Activated CD4-positive, alpha-beta T cell treated with anti-CD3 and anti-CD28 coated beads, Interleukin-10, Interleukin-2, amounts not matched to agents 100 ng/mL and 50 ng/mL, durations not matched to agents 16 hours and 8 hours (primary cell): ENCODE results near the gene RCE1.
A peak's percentile ranks its signal among the peaks of the same experiment; 100 is the strongest.

Experiments
- DNase-seq: peaks from one replicate; pipeline ENCODE4 v3.0.0-alpha.2; 2020

RCE1 gene

DNA sequence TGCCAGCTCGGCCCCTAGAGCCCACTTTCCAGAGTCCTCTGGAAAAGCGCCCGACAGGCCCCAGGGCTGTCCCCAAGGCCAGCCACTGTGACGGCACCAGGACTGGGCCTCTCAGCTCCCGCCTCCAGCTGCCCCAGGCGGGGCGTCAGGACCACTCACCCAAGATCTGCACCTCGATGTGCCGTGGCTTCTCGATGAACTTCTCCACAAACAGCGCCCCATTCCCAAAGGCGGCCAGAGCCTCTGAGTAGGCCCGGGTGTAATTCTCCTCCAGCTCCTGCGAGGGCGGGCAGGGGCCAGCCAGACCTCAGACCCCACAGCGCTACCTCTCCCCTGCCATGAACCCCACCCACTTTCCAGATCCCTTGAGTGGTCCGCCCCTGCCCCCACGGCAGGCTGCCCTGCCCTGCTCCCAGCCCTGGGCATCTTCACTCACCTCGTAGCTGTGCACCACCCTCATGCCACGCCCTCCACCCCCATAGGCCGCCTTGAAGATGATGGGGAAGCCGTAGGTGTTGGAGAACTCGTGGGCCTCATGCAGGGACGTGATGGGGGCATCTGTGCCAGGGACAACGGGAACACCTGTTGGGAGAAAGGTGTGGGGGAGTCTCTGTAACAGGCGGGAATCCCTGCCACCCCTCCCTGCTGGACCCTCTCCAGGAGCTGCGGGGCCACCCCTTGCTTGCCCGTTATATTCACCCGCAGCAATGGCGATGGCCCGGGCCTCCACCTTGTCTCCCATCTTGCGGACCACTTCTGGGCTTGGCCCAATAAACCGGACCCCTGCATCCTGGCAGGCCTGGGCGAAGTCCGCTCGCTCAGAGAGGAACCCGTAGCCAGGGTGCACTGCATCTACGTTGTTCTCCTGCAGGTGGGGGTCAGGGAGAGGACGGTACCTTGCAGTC lies 27.6 kb downstream of the RCE1 start:
- no peak for DNase-seq

DNA sequence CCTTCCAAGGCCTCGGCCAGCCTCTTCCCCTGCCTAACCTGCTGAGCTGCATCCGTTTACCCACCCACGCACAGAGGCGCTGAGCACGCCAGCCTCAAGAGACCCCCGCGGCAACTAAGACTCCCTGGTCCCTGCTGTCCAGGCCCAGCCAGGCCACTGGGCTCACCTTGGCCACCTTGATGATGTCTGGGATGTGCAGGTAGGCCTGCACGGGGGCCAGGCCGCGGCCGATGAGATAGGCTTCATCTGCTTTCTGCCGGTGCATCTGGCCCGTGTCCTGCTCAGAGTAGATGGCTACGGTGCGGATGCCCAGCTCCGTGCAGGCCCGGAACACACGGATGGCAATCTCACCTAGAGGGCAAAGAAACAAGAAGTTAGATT lies 28.3 kb downstream of the RCE1 start:
- DNase-seq: no peak

DNA sequence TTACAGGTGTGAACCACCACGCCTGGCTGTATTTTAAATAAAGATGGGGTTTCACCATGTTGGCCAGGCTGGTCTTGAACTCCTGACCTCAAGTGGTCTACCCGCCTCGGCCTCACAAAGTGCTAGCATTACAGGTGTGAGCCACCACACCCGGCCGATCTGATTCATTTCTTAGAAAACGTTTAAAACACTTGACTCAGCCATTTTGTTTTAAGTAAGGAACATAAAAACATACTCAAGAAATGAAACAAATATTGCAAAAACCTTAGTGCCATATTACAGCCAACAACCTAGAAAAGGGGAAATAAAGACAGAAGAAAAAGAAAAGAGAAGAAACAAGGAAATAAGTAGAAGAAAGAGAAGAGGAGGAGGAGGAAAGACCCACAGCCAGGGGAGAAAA lies 31.0 kb downstream of the RCE1 start:
- no peak for DNase-seq

DNA sequence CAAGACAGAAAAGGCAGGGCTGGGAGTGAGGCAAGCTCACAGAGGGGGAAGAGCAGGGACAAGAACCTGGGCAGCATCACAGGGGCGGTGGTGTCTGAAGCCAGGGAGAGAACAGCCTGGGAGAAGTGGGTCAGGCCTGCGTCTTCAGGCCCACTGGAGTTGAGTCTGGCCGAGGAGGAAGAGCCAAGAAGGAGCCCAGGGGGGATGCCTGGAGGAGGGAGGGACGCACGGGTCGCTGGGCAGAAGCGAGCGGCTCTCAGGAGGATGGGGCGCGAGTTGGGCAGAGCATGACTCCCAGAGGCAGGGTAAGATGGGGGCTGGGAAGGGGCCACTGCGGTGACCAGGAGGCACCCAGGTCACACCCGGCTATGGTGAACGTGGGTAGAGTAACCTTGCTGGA lies 32.1 kb downstream of the RCE1 start:
- DNase-seq: no peak

DNA sequence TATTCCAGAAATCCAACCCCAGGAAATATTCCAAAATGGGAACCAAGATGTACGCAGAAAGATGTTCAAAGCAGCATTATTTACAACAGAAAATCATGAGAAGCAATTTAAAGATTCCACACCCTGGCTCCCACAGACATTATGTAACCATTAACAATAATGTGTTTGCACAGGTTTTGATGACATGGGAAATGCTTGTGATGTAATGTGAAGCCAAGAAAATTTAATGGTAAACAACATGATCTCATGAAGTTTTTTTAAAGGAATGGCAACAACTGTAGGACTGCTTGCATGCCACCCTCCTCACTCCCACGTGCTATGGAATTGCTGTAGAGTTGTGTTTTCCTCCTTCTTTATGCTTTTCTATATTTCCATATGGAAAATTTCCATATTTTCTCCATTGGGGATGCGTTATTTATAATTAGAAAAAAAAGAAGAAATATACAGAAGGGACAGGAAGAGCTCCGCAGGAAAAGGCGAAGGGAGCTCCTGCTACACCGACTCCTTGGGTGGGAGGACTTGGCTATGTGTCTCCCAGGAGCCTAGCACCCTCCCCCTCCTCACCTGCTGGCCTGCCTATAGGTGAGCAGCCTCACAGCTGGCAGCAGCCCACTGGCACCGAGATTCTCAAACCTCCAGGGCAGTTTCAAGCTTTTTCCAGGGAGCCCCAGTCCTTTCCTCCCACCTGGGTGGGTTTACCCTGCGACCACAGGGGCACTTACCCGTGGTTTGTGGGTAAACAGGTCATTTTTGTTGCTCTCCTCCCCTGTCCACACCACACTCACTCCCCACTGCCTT lies 34.5 kb downstream of the RCE1 start:
- DNase-seq: no peak

DNA sequence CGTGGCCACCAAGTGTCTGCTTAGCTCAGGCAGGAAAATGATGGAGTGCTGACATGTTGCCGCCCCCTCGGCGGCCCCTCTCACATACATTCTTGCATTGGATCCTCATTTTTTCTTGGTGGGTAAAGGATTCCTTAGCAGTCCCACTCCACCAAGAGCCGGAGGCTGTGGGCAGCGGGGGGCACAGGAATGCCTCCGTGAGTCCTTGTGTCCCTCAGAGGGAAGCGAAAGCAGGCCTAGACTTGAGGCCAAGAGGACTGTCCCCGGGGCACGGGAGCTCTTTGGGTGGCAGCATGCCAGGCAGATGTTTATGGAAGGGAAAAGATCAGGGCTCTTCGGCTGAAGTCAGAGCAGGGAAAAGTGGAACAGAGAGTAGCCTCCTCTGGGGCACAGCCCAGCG lies 35.2 kb downstream of the RCE1 start:
- DNase-seq: no peak

DNA sequence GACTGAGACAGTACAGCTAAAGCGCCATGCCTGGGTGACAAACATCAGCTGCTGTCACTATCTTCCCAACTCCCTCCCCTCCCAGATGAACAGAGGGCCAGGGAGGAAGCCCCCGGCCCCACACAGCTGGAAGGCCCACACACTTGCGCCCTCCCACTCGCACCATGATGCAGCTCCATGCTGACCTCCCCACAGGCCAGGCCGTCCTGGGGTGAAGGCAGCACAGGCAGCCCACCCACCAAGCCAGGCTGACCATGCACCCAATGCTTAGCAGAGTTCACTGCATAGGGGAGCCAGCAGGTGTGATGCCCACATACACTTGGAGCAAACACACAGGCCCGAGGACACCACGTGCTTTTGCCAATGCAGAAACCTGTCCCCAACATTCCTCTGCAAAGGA lies 35.8 kb downstream of the RCE1 start:
- DNase-seq: no peak

DNA sequence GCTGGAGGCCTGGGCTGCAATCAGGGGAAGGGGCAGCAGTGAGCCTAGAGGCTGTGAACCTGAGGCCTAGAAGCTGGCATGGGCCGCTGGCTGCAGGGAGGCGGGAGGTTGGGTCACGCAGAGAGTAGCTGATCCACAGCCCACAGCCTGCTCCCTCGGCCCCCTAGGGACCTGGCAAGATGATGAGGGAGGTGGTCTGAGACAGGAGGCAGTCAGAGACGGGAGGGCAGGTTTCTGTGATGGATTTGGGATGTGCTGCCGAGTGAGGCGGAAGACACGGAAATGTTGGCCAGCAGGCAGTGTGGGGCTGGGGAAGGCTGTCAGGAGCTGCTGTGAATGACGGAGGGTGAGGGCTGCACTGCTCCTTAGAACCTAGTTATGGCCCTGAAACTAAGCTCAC lies 36.3 kb downstream of the RCE1 start:
- no peak for DNase-seq

DNA sequence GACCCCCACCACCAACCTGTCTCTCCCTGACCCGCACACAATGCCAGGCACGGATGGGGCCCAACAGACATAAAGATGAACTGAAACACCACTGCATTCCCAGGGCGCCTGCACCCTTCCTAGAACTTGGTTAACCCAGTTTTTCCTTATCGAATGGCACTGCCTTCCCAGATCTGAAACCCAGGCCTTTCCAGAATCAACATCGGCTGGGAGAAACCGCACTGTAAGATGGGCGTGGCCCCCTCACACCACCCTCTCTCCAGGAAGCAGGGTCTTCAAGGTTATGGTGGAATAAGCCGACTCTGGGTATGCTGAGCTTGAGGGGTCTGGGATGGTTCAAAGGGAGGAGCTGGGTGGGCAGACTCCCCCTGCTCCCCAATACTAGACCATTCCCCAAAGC lies 36.8 kb downstream of the RCE1 start:
- no peak for DNase-seq

DNA sequence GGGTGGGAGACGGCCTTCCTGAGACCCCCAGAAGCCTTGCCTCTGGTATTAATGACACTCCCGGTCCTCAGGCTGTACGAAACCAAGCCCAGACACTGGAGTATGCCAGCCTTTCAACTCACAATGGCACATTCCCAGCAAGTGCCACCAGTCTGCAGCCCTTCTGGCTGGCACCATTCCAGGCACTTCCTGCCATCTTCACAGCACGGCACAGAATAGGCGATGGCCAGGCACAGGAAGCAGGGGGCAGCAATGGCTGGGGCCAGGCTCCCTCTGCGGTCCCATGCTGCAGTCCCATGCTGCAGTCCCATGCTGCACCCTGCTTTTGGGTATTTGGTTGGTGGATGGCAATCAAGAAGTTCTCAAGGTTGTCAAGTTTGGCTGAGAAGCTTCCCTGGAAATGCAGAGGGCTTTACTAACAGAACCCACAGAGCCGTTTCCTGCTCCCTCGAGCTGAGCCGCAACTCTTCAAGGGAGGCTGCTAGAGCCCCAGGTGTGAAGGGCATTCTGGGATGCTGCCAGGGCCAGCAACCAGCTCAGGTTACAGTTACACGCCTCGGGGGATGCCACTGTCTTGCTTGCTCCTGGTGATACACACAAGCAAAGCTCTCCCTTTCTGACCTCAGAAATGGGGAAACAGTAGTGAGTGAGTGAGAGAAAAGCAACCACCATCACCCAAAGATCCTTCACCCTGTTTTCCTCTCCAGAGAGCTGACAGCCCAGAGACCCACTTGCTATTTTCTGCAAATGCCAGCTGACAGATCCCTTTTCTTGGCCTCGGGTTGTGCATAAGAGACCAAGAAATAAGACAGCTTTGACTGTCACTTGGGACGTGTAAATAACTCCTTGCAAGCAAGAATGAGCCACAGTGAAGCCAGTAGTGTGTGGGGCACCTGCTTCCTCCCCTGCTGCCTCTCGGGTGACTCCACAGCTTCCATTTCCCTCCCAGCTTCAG lies 37.5 kb downstream of the RCE1 start:
- DNase-seq: no peak

DNA sequence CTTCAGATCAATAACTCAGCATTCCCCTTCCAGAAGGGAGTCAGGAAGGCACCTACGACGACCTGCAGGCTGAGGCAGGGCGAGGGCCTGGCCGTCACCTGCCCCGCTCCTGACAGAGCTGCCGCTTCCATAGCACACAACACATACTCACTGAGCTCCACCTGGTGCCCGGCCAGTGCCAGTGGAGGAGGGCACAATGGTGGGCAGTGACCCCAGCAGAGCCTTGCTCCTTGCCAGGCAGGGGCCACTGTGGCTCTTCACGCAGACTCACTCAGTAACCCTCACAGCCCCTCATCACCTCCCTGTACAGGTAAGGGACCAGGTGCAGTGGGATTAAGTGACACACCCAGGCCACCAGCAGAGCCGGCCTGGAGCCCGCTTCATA lies 38.2 kb downstream of the RCE1 start:
- no peak for DNase-seq

DNA sequence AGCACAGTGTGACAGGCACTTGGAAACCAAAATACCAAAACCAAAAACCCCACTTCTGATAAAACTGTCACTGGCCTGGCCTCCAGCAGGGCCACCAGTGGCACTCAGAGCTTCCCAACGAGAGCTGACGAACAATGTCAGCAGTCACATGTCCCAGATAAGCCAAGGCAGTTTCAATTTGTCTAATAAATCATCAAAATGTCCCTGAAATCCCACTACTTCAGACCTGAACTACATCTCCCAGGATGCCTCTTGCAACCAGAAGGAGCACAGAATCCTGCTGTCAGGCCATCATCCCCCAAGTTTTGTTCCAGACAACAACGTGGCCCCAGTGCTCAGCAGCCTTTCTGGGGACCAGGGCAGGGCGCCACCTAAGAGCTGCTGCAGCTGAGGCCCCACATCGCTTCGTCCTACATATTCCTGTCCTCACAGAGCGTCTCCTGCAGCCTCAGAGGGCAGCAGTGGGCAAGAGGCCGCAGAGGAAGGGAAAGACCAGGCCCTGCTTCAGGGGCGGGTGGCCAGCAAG lies 38.7 kb downstream of the RCE1 start:
- DNase-seq: no peak

DNA sequence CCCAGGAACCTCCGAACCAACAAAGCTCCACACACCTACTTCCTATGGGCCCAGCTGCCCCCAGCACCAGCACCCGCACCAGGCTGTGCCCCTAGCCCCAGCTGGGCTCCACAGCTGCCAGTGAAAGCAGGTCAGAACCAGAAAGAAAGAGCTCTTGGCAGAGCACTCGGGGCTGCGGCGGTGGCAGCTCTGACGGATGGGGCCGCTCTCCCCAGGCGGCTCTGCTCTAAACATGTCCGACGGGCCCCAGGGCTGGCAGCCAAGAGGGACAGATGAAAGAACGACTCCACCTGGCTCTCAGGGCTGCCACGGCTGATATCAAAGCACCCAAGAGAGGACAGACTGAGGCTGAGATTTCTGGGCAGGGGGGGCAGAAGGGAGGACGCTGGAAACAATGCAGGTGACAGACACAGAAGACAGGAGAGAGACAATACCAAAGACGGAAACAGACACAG lies 39.3 kb downstream of the RCE1 start:
- DNase-seq: no peak

DNA sequence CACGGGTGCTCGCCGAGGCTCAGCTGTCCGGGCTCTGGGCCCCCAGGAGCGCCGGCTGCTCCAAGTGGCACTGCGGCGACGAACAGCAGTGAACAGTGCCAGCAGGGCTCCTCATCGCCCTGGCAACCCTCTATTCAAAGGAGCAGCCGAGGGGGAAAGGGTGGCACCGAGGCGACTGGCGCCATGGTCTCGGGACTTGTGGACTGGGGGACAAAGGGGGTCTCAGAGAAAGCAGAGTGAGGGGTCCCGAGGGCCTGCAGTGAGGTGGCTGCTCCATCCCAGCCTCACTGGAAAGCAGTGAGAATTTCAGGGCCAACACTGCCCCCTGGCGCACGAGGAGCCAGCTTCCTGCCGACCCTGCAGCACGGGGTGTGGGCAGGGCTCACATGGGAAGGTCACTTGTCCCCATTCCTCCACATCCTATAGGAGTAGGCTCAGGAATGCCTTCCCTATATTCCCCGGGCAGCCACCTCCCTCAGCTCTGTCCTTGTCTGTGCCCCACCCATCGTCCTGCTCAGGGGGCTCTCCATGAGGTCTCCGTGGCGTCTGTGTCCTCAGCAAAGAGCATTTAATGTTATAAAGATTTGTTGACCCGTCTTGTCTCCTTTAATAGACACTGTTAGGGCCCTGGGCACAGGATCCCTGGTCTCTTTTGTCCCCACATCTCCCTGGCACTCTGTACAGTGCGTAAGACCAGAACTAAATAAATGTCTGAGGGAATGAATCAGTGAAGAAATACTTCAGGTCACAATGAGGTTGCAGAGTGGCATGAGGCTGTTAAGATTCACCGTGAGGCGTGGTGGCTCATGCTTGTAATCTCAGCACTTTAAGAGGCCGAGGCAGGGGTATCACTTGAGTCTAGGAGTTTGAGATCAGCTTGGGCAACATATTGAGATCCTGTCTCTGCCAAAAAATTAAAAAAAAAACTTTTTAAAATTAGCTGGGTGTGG lies 40.0 kb downstream of the RCE1 start:
- peak; percentile 67 for DNase-seq

DNA sequence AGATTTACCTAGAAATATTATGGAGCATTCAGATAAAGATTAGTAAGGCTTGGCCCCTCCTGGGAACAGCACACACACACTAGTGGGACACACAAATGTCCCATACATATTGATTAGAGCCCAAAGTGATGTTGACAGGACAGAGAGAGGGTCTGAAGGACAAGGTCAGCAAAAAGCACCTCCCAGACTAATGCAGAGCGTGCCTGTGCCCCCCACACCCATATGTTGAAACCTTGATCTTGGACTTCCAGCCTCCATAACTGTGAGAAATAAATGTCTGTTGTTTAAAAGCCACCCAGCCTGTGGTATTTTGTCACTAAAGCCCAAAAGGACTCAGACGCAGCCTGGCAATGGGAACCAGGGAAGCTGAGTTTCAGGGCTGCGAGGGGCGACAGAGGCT lies 41.2 kb downstream of the RCE1 start:
- no peak for DNase-seq

DNA sequence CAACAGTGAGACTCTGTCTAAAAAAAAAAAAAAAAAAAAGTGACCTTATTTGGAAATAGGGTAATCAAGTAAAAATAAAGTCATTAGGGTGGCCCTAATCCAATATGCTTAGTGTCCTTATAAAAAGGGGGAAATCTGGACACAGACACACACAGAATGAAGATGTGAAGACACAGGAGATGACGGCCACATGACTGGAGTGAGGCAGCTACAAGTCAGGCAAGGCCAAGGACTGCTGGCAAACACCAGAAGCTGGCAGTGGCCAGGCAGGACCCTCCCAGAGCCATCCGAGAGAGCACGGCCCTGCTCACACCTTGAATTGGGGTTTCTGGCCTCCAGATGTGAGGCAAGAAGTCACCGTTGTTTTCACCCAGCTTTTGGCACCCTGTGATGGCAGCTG lies 42.2 kb downstream of the RCE1 start:
- DNase-seq: no peak

DNA sequence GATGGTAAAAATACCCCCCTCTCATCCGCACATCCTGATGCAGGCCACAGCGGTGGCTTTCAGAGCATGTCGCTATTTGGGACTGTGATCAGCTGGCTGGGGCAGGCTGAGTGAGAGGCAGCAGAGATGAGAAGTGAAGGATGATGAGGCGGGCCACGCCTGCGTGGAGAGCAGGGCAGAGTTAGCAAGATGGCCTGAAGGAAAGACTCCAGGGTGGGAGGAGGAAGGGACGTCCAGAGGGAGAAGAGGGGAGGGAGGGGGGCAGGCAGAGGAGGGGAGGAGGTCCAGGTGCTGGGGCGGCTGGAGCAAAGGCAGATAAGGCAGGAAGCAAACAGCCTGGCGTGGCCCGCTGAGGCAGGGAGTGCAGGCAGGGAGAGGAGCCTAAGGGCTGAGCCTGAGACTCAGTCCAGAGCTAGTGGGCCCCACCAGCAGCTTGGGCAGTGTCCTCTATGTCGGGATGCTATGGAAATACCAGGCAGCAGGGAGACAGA lies 42.8 kb downstream of the RCE1 start:
- DNase-seq: no peak

DNA sequence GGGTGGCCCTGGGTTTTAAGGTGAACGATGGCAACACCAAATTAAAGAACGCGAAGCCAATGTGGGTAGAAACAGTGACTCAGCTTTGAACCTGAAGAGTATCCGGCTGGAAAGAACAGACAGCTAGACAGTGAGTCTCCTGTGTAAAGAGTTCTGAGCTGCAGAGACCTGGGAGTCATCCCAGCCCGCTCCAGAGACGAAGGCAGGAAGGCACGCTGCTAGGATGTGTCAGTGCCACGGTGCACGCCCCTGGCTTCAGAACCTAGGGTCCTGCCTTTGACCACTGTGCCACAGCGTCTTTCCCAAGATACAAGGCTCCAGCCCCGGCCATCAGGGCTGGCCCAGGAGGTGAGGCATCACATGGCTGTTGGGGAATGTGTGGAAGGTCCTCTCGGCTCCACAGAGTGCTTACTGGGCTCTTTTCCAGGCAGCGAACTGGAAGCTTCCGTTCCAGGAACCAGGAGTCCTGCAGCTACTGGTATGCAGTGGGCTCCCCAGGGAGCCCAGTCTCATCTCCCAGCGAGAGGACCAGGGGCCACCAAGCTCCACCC lies 43.5 kb downstream of the RCE1 start:
- no peak for DNase-seq

DNA sequence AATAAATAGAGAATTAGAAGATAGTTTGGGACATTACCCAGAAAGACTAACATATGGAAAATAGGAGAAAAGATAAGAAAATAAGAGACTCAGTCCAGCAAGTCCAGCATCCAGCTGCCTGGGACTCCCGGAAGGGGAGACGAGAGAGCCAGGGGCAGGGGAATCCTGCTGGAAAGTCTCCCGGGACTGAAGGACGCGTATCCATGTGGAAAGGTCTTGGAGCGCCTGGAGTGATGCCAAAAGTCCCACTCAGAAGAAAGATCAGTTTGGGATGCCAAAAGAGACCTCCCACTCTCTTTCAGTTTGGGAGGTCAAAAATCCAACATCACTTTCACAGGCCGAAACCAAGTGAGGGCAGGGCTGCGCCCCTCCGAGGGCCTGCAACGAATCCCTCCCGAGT lies 44.3 kb downstream of the RCE1 start:
- no peak for DNase-seq

DNA sequence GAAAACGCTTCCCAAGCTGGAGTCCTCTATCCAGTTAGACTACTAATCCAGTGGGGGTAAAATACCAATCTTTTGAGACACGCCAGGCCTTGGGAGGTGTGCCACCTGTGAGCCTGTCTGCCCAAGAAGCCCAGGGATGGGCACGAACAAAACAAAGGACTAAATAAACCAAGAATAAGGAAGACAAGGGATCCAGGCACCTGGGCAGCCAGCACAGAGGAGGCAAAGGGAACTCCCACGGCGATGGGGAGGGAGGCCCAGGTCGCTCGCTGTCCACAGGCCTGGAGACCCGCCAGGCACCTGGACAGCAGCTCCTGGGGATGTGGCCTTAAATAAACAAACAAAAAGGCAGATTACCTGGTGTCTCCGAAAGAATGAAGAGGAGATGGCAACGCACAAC lies 45.0 kb downstream of the RCE1 start:
- no peak for DNase-seq

DNA sequence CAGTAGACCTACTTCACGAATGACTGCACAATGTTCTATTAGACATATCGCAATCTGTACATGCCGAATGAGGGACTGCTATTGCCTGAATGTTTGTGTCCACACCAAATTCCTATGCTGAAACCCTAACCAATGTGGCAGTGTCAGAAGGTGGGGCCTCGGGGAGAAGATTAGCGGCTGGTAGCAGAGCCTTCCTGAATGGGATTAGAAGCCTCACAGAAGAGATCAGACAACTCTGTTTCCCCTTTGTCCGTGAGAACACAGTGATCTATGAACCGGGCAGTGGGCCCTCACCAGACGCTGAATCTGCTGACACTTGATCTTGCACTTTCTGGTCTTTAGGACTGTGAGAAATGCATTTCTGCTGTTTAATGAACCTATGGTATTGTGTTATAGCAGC lies 46.7 kb downstream of the RCE1 start:
- DNase-seq: no peak
